GM12878 (cell line): ENCODE measurements around the gene CA5A. TPM values are rescaled to one million over a fixed set of nuclear protein-coding genes. Genes with fewer than 3 reads are reported as not detected.

Source experiments
- ATAC-seq: fragments of 200-7000 bp; cut with Tn5 transposase; 3 replicates; pipeline ENCODE4 v1.9.1; 2020; ENCODE audit warnings: mild to moderate bottlenecking, moderate library complexity
- BruUV-seq: library from RNA; stranded (reverse); fragments of 400-500 nt; replicated peaks from 2 replicates; lab custom pipeline; 2021; lab: Mats Ljungman, UMichigan
- CTCF ChIA-PET: fragments of 300-600 bp; sonication (Branson Sonifier 250); formaldehyde crosslinking; extraction: SDS; loops from one replicate; lab custom pipeline; 2021; ENCODE audit warnings: inconsistent platforms; lab: Yijun Ruan, JAX
- POLR2A ChIA-PET: fragments of 350-600 bp; formaldehyde crosslinking; extraction: SDS; loops from one replicate; lab custom pipeline; 2021; ENCODE audit warnings: inconsistent platforms; lab: Charles Lee
- RAD21 ChIA-PET: fragments of 300-600 bp; sonication (Branson Sonifier 250); formaldehyde crosslinking; loops from one replicate; lab custom pipeline; 2023; ENCODE audit warnings: antibody characterized with exemption; ENCODE audit not compliant: unreplicated experiment; lab: Charles Lee
- SMC1A ChIA-PET: fragments of 300-600 bp; sonication (Branson Sonifier 250); formaldehyde crosslinking; loops from one replicate; lab custom pipeline; 2023; ENCODE audit not compliant: unreplicated experiment, uncharacterized antibody; lab: Charles Lee
- DNase-seq: peaks from one replicate; pipeline ENCODE4 v3.0.0-alpha.2; 2011; ENCODE audit warnings: low read depth, low spot score
- FAIRE-seq: peaks from 3 replicates; lab custom pipeline; 2011; peaks lifted over from hg19 to GRCh38; lab: Jason Lieb, UNC
- H2AFZ ChIP-seq: 2 replicates; pipeline ENCODE4 v1.6.0; 2011; ENCODE audit warnings: low read depth, low read length, control low read depth; ENCODE audit not compliant: control insufficient read depth
- H3K27ac ChIP-seq: 2 replicates; pipeline ENCODE4 v1.5.1; 2011; ENCODE audit warnings: control low read depth; ENCODE audit not compliant: control insufficient read depth, insufficient read depth
- H3K27me3 ChIP-seq, 2 experiments: replicated peaks in 1 of 2; 2 replicates each; pipeline versions ENCODE4 v1.6.0 to v1.6.1; 2011; ENCODE audit warnings: low read length in 1 of 2; ENCODE audit not compliant: control insufficient read depth in 2 of 2, insufficient read depth in 2 of 2
- H3K36me3 ChIP-seq, 2 experiments: 2 replicates each; pipeline ENCODE4 v1.5.1; 2011; ENCODE audit warnings: low read length in 1 of 2; ENCODE audit not compliant: control insufficient read depth in 2 of 2, insufficient read depth in 2 of 2
- H3K4me1 ChIP-seq: 2 replicates; pipeline ENCODE4 v1.6.1; 2011; ENCODE audit warnings: mild to moderate bottlenecking, low read length, moderate library complexity, mixed read lengths; ENCODE audit not compliant: control insufficient read depth, insufficient read depth
- H3K4me2 ChIP-seq: 2 replicates; pipeline ENCODE4 v1.6.0; 2011; ENCODE audit warnings: control low read depth; ENCODE audit not compliant: control insufficient read depth, insufficient read depth
- H3K4me3 ChIP-seq: fragments of 200-600 bp; sonication (generic); 2 replicates; pipeline ENCODE4 v1.5.1; 2016
- H3K79me2 ChIP-seq: 2 replicates; pipeline ENCODE4 v1.6.0; 2011; ENCODE audit warnings: low read length; ENCODE audit not compliant: control insufficient read depth, insufficient read depth
- H3K9ac ChIP-seq: 2 replicates; pipeline ENCODE4 v1.8.0; 2011; ENCODE audit warnings: low read length, control low read depth, mixed read lengths; ENCODE audit not compliant: control insufficient read depth, insufficient read depth
- H3K9me3 ChIP-seq: replicated peaks from 3 replicates; pipeline ENCODE4 v1.5.1; 2011; ENCODE audit warnings: mild to moderate bottlenecking, low read length; ENCODE audit not compliant: control insufficient read depth, insufficient read depth
- H4K20me1 ChIP-seq: 2 replicates; pipeline ENCODE4 v1.6.0; 2011; ENCODE audit not compliant: control insufficient read depth, insufficient read depth
- ATF7 ChIP-seq: fragments of 450-650 bp; IDR thresholded peaks from 2 replicates; pipeline ENCODE4 v1.6.1; 2016; ENCODE audit warnings: low read depth, mild to moderate bottlenecking
- BCL11A ChIP-seq: IDR thresholded peaks from 2 replicates; pipeline ENCODE4 v1.6.1; 2011; ENCODE audit warnings: low read depth, low read length
- BHLHE40 ChIP-seq, 2 experiments: fragments of 450-650 bp in 1 of 2; IDR thresholded peaks; 2 replicates each; pipeline ENCODE4 v1.6.1; 2011 to 2017; ENCODE audit warnings: low read depth in 2 of 2, borderline replicate concordance in 1 of 2, improper control_type of control experiment in 1 of 2, low read length in 1 of 2, mild to moderate bottlenecking in 1 of 2
- CBX3 ChIP-seq: fragments of 200-600 bp; sonication (generic); IDR thresholded peaks from 2 replicates; pipeline ENCODE4 v1.6.1; 2016; ENCODE audit warnings: low read depth, borderline replicate concordance
- CEBPB ChIP-seq, 2 experiments: fragments of 150-350 bp in 1 of 2; IDR thresholded peaks; 2 replicates each; pipeline ENCODE4 v1.6.1; 2012 to 2014; ENCODE audit warnings: low read depth in 2 of 2, low read length in 2 of 2, borderline replicate concordance in 1 of 2, inconsistent platforms in 1 of 2
- CREM ChIP-seq: IDR thresholded peaks from 2 replicates; pipeline ENCODE4 v1.6.1; 2014; ENCODE audit warnings: antibody characterized with exemption, low read depth
- DPF2 ChIP-seq: fragments of 450-650 bp; IDR thresholded peaks from 2 replicates; pipeline ENCODE4 v1.6.1; 2017; ENCODE audit warnings: mild to moderate bottlenecking
- EGR1 ChIP-seq, 2 experiments: IDR thresholded peaks; 1 replicate in 1 of 2; 2 replicates in 1 of 2; pipeline ENCODE4 v1.6.1; 2011 to 2012; ENCODE audit warnings: low read depth in 2 of 2, low read length in 2 of 2, borderline replicate concordance in 1 of 2, mild to moderate bottlenecking in 1 of 2, moderate library complexity in 1 of 2
- EP300 ChIP-seq, 2 experiments: fragments of 150-350 bp in 1 of 2; IDR thresholded peaks; 2 replicates each; pipeline ENCODE4 v1.6.1; 2011 to 2012; ENCODE audit warnings: low read depth in 2 of 2, low read length in 2 of 2, borderline replicate concordance in 1 of 2, improper control_type of control experiment in 1 of 2, inconsistent platforms in 1 of 2; ENCODE audit not compliant: control insufficient read depth in 1 of 2
- FOXM1 ChIP-seq: IDR thresholded peaks from 2 replicates; pipeline ENCODE4 v1.6.1; 2012; ENCODE audit warnings: low read depth, mild to moderate bottlenecking, inconsistent platforms, low read length, moderate library complexity
- IKZF1 ChIP-seq: fragments of 450-650 bp; conservative IDR thresholded peaks from 2 replicates; pipeline ENCODE4 v1.6.1; 2017; ENCODE audit warnings: antibody characterized with exemption, mild to moderate bottlenecking
- IKZF2 ChIP-seq, 2 experiments: fragments of 450-650 bp; IDR thresholded peaks; 2 replicates each; pipeline ENCODE4 v1.6.1; 2017; ENCODE audit warnings: mild to moderate bottlenecking in 2 of 2, moderate library complexity in 2 of 2
- JUNB ChIP-seq: IDR thresholded peaks from 2 replicates; pipeline ENCODE4 v1.6.1; 2016; ENCODE audit warnings: antibody characterized with exemption, mild to moderate bottlenecking
- PAX8 ChIP-seq: fragments of 450-650 bp; IDR thresholded peaks from 2 replicates; pipeline ENCODE4 v1.6.1; 2017; ENCODE audit warnings: mild to moderate bottlenecking, moderate library complexity
- POU2F2 ChIP-seq: IDR thresholded peaks from 3 replicates; pipeline ENCODE4 v1.6.1; 2011; ENCODE audit warnings: low read depth, mild to moderate bottlenecking, low read length, borderline replicate concordance
- RAD51 ChIP-seq: fragments of 450-650 bp; IDR thresholded peaks from 2 replicates; pipeline ENCODE4 v1.6.1; 2016; ENCODE audit warnings: moderate library complexity, mild to moderate bottlenecking, inconsistent platforms
- RUNX3 ChIP-seq: IDR thresholded peaks from 2 replicates; pipeline ENCODE4 v1.6.1; 2012; ENCODE audit warnings: low read length, inconsistent platforms
- SUPT20H ChIP-seq: IDR thresholded peaks from 2 replicates; pipeline ENCODE4 v1.6.1; 2011; ENCODE audit warnings: low read depth, mild to moderate bottlenecking, low read length, moderate library complexity, borderline replicate concordance; ENCODE audit not compliant: control insufficient read depth
- TAF1 ChIP-seq: IDR thresholded peaks from 2 replicates; pipeline ENCODE4 v1.6.1; 2011; ENCODE audit warnings: mild to moderate bottlenecking, low read depth, low read length, borderline replicate concordance
- TCF12 ChIP-seq: IDR thresholded peaks from 2 replicates; pipeline ENCODE4 v1.6.1; 2011; ENCODE audit warnings: low read depth, mild to moderate bottlenecking, low read length
- ZNF217 ChIP-seq: fragments of 450-650 bp; IDR thresholded peaks from 2 replicates; pipeline ENCODE4 v1.6.1; 2017; ENCODE audit warnings: antibody characterized with exemption, mild to moderate bottlenecking
- WGBS: methylation state at CpG from one replicate; pipeline ENCODE4 v1.1.6; 2016; ENCODE audit warnings: low lambda C conversion rate; ENCODE audit not compliant: insufficient replicate concordance, insufficient coverage; ENCODE audit errors: missing lambda C conversion rate; 5-methylcytosine and 5-hydroxymethylcytosine counted together
- in situ Hi-C: fragments of 300-500 bp; cut with MboI; formaldehyde crosslinking; loops from 9 replicates; pipeline ENCODE4 v1.14.3; 2018; ENCODE audit warnings: mixed read lengths
- intact Hi-C: fragments of 100-400 bp; cut with micrococcal nuclease; formaldehyde crosslinking; loops from one replicate; pipeline ENCODE4 v1.14.2; 2022; ENCODE audit not compliant: unreplicated experiment
- polyA plus RNA-seq, 11 experiments: library from polyadenylated mRNA; depleted of rRNA in 4 of 11; unstranded in 6 of 11; stranded (reverse) in 5 of 11; fragments of >200 nt; fragmentation: Nextera tagmentation in 4 of 11; fragmentation: Illumina TruSeq in 1 of 11; extraction: Ambion mirVana in 4 of 11; extraction: Trizol in 1 of 11; gene quantifications; 1 replicate in 1 of 11; 2 replicates in 10 of 11; pipeline versions ENCODE4 v1.2.1 to v1.2.3, GENCODE V29; 2011 to 2016; ENCODE audit warnings: inconsistent platforms in 2 of 11, missing spikeins in 2 of 11, low read depth in 1 of 11
- total RNA-seq, 4 experiments: library from RNA; depleted of rRNA in 3 of 4; stranded (reverse); fragments of >200 nt in 3 of 4; fragmentation: Illumina TruSeq in 1 of 4; extraction: Trizol in 1 of 4; gene quantifications; 2 replicates each; pipeline versions ENCODE4 v1.2.1 to v1.2.3, GENCODE V29; 2013 to 2021
- TF ChIP-seq, protein P1 (sequence below): fragments of 450-650 bp; IDR thresholded peaks from 2 replicates; pipeline ENCODE4 v1.6.1; 2017; ENCODE audit warnings: low read depth, mild to moderate bottlenecking, moderate library complexity

Gene CA5A
- total and polyA plus RNA-seq, 10 of the 15 experiments (the other 5 are each of a cell fraction or from before 2014, with no cell fraction given), result not detected

DNA sequence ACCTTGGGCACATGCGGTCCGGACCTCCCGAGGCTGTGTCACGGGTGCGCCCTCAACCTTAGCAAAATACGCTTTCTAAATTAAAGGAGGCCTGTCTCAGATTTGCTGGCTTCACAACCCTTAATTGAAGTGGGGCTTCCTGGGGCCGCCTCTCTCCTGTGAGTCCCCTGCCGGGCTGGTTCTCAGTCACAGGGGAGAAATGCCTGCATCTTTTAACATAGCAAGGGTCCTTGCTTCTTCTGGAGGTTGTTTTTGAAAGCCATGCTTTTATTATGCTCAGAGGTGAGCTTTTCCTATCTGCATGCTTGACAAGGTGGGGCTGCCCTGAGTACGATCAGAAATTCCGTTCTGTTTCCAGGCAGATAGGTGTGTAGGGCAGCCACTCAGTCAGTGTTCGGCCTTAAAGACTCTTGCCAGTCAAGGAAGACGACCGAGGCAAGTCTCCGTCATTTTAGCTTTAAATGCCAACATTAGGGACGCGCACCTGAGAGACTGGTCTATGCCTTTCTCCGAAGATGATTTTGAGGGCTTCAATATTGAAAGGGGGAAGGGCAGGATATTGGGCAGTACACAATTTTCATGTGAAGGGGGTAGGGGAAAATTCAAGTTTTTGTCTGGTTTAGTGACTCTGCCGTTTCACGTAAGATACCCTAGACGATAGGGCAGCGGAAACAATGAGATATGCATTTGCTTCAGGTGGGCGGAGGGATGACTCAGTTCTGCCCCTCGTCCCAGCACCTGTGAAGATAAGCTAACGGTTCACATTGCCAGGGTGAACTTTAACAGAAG lies 61.5 kb downstream of the CA5A start:
- Histone ChIP-seq H2AFZ (peak overlapping the region; percentile 25; the same call in 1 of the 2 replicates), H3K27me3 (no peaks in the 10 kb centered on the region), H3K9ac (no peak overlapping the region), H3K36me3 (no peaks in the 10 kb centered on the region), H3K4me1 (peaks cover 9% of the 10 kb centered on the region), H3K79me2 (no peaks in the 10 kb centered on the region), H3K27ac (no peak overlapping the region), H3K9me3 (no peaks in the 10 kb centered on the region; the same call in 2 of the 3 replicates), H3K4me2 (no peak overlapping the region), H4K20me1 (no peaks in the 10 kb centered on the region), H3K4me3 (no peak overlapping the region)
- RAD21 ChIA-PET, result interaction anchor here (0.5 to 12.9 kb wide), 15 partner anchors 21 to 1990 kb away, joined by 3 to 406 read pairs (median 4); partner anchors contain the start of genes BANP and KLHDC4
- in situ Hi-C loops, result loop anchor here (5.0 to 10.0 kb wide), 2 partner anchors 98 to 320 kb away; no protein-coding TSS in a partner anchor
- whole genome bisulfite sequencing, result 22% methylated on average over 24 of the region's 24 CpGs
- intact Hi-C loops, result loop anchor here (5.0 kb wide), 1 partner anchor 328 kb away; no protein-coding TSS in a partner anchor
- FAIRE-seq, result no peak
- POLR2A ChIA-PET, result interaction anchor here (0.7 to 1.6 kb wide), 5 partner anchors 9 to 194 kb away, joined by 3 to 6 read pairs (median 4); partner anchors contain the start of gene BANP
- peak; percentile 71 for ATAC-seq
- DNase-seq, result no peak
- CTCF ChIA-PET, result interaction anchor here (0.6 to 17.0 kb wide), 19 partner anchors 8 to 100 kb away, joined by 3 to 553 read pairs (median 4); no protein-coding TSS in a partner anchor
- BruUV-seq, result no TSS peak
- SMC1A ChIA-PET, result interaction anchor here (0.8 to 13.0 kb wide), 8 partner anchors 13 to 94 kb away, joined by 3 to 301 read pairs (median 6); no protein-coding TSS in a partner anchor
- TF ChIP-seq CBX3, result no peak
- TF ChIP-seq JUNB, result peak; percentile 63
- no peak for TF ChIP-seq PAX8
- TF ChIP-seq BCL11A, result peak; percentile 62; the same call in 1 of the 2 replicates
- peak; percentile 89; the same call in 2 of the 3 replicates for TF ChIP-seq POU2F2
- TF ChIP-seq RUNX3, result peak; percentile 45; the same call in 1 of the 2 replicates
- TF ChIP-seq FOXM1, result peak; percentile 47; the same call in 1 of the 2 replicates
- TF ChIP-seq ZNF217, result no peak
- TF ChIP-seq TAF1, result no peak
- peak; percentile 78; the same call in 1 of the 2 replicates for TF ChIP-seq DPF2
- peak; percentile 85 for TF ChIP-seq IKZF1
- no peak for TF ChIP-seq RAD51
- TF ChIP-seq ATF7, result peak; percentile 83
- peak in 1 of 2 experiments; percentile 56; a peak in 1 of 4 replicates for TF ChIP-seq EP300 (IDR thresholded peaks at IDR 0.05; ENCODE audit: borderline replicate concordance in 1 of 2, control insufficient read depth in 1 of 2, low read depth in 2 of 2, low read length in 2 of 2)
- TF ChIP-seq CREM, result peak; percentile 75
- TF ChIP-seq, protein P1, sequence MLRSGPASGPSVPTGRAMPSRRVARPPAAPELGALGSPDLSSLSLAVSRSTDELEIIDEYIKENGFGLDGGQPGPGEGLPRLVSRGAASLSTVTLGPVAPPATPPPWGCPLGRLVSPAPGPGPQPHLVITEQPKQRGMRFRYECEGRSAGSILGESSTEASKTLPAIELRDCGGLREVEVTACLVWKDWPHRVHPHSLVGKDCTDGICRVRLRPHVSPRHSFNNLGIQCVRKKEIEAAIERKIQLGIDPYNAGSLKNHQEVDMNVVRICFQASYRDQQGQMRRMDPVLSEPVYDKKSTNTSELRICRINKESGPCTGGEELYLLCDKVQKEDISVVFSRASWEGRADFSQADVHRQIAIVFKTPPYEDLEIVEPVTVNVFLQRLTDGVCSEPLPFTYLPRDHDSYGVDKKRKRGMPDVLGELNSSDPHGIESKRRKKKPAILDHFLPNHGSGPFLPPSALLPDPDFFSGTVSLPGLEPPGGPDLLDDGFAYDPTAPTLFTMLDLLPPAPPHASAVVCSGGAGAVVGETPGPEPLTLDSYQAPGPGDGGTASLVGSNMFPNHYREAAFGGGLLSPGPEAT, result peak; percentile 71
- TF ChIP-seq SUPT20H, result no peak
- TF ChIP-seq CEBPB (IDR thresholded peaks at IDR 0.05; ENCODE audit: borderline replicate concordance in 1 of 2, low read depth in 2 of 2, low read length in 2 of 2), result peak in 1 of 2 experiments; percentile 55; a peak in 1 of 4 replicates
- TF ChIP-seq EGR1 (IDR thresholded peaks at IDR 0.05; ENCODE audit: borderline replicate concordance in 1 of 2, low read depth in 2 of 2, low read length in 2 of 2), result peak in 1 of 2 experiments; percentile 55; a peak in 1 of 3 replicates
- TF ChIP-seq BHLHE40 (IDR thresholded peaks at IDR 0.05; ENCODE audit: borderline replicate concordance in 1 of 2, low read depth in 2 of 2, low read length in 1 of 2), result peak in 1 of 2 experiments; percentile 9; a peak in 1 of 4 replicates
- TF ChIP-seq IKZF2 (IDR thresholded peaks at IDR 0.05), result peak; percentile 55 to 70; a peak in 2 of 4 replicates
- peak; percentile 70 for TF ChIP-seq TCF12
